ENCODE results near the gene SGSM1. TPM values are rescaled to one million over a fixed set of nuclear protein-coding genes. Genes with fewer than 3 reads are reported as not detected.
A peak's percentile ranks its signal among the peaks of the same experiment; 100 is the strongest.

The SGSM1 gene
- total and polyA plus RNA-seq, 9 donors: 0.91 to 4.4 (median 2.5) TPM

GRCh38 chr22:24976442-24977218 lies 170.6 kb downstream of the SGSM1 start:
- peak; percentile 66 to 86 (median 80) for DNase-seq

More at GRCh38 chr22:24976442-24977218, 170.6 kb downstream of the SGSM1 start:
- intact Hi-C loops (cut with DNase I): no loop called here
- Histone ChIP-seq H3K27me3 (no peaks in the 10 kb centered on the region), H3K36me3 (no peaks in the 10 kb centered on the region), H3K4me1 (ENCODE audit: insufficient read depth) (peaks cover 26% of the 10 kb centered on the region), H3K27ac (peak overlapping the region; percentile 11 to 92), H3K9me3 (no peaks in the 10 kb centered on the region), H3K4me3 (no peak overlapping the region)
- TF ChIP-seq POLR2A (IDR thresholded peaks at IDR 0.05) (no peak), EP300 (IDR thresholded peaks at IDR 0.05) (no peak), CTCF (IDR thresholded peaks at IDR 0.05) (no peak)
- 29 to 47% (median 36%) methylated on average over 17 to 18 of the region's 18 CpGs for WGBS, 3 donors

Small RNA genes within 50 kb of the gene (small RNA-seq; reads per million reads assigned to genes)
- gene RF00275: not detected

Other genes with a start within 250 kb of the SGSM1 start
- 10 to 100 TPM; 18.1 to 26.5 (median 22.1) TPM for gene LRRC75B, start 213.1 kb upstream of the SGSM1 start, total RNA-seq
- 10 to 100 TPM in 1 of 2 donors, 1 to 10 TPM in 1; 2.5 to 25.2 TPM for gene LRRC75B, start 213.1 kb upstream of the SGSM1 start, polyA plus RNA-seq
- gene GGT1, start 203.0 kb upstream of the SGSM1 start, total RNA-seq: 1 to 10 TPM; 1.6 to 6.2 (median 3.6) TPM
- 1 to 10 TPM; 1.7 to 3.5 TPM for gene GGT1, start 203.0 kb upstream of the SGSM1 start, polyA plus RNA-seq
- under 1 TPM in 1 of 7 donors, not detected in 6; 0.07 TPM for gene PIWIL3, start 31.5 kb upstream of the SGSM1 start, total RNA-seq
- under 1 TPM in 1 of 2 donors, not detected in 1; 0.45 TPM for gene PIWIL3, start 31.5 kb upstream of the SGSM1 start, polyA plus RNA-seq
- under 1 TPM in 1 of 7 donors, not detected in 6; 0.36 TPM for gene LHFPL7, start 140.5 kb downstream of the SGSM1 start, total RNA-seq
- gene LHFPL7, start 140.5 kb downstream of the SGSM1 start, polyA plus RNA-seq: not detected
- gene KIAA1671, start 146.5 kb downstream of the SGSM1 start, total RNA-seq: 10 to 100 TPM; 11.7 to 27.9 (median 24.6) TPM
- 10 to 100 TPM in 1 of 2 donors, 1 to 10 TPM in 1; 9.8 to 22.8 TPM for gene KIAA1671, start 146.5 kb downstream of the SGSM1 start, polyA plus RNA-seq